Stimulated activated CD4-positive, alpha-beta T cell treated with anti-CD3 and anti-CD28 coated beads, Interleukin-1b, Interleukin-23, amount 100 ng/mL, for 4 hours (primary cell): ENCODE measurements around the gene XPNPEP1.

Source experiments
- DNase-seq, 2 donors: peaks; one replicate each; pipeline ENCODE4 v3.0.0-alpha.2; 2020; ENCODE audit warnings: low read depth in 2 of 2

Gene XPNPEP1

GRCh38 chr10:109947111-109947920, 24.0 kb upstream of the XPNPEP1 start:
- no peak for DNase-seq

GRCh38 chr10:109946680-109947079, 23.4 kb upstream of the XPNPEP1 start:
- DNase-seq, result no peak

GRCh38 chr10:109945473-109946177, 22.3 kb upstream of the XPNPEP1 start:
- DNase-seq, result no peak

- DNase-seq, result no peak
Measured at GRCh38 chr10:109944613-109945012, 21.3 kb upstream of the XPNPEP1 start.

GRCh38 chr10:109941236-109941862, 18.0 kb upstream of the XPNPEP1 start:
- DNase-seq, result no peak

- DNase-seq, result no peak
Measured at GRCh38 chr10:109940553-109940952, 17.2 kb upstream of the XPNPEP1 start.

- no peak for DNase-seq
Measured at GRCh38 chr10:109940117-109940516, 16.8 kb upstream of the XPNPEP1 start.

GRCh38 chr10:109939315-109939961, 16.1 kb upstream of the XPNPEP1 start:
- no peak for DNase-seq

- DNase-seq, result no peak
Measured at GRCh38 chr10:109937460-109938065, 14.3 kb upstream of the XPNPEP1 start.

- DNase-seq, result no peak
Measured at GRCh38 chr10:109934958-109935793, 11.9 kb upstream of the XPNPEP1 start.

- no peak for DNase-seq
Measured at GRCh38 chr10:109933984-109934565, 10.8 kb upstream of the XPNPEP1 start.

GRCh38 chr10:109932968-109933367, 9.7 kb upstream of the XPNPEP1 start:
- DNase-seq, result no peak

GRCh38 chr10:109932391-109932790, 9.1 kb upstream of the XPNPEP1 start:
- DNase-seq, result no peak

- DNase-seq, result no peak
Measured at GRCh38 chr10:109931163-109931562, 7.9 kb upstream of the XPNPEP1 start.

- no peak for DNase-seq
Measured at GRCh38 chr10:109929501-109930219, 6.3 kb upstream of the XPNPEP1 start.

- DNase-seq, result no peak
Measured at GRCh38 chr10:109928475-109928891, 5.2 kb upstream of the XPNPEP1 start.

GRCh38 chr10:109926825-109927224, 3.5 kb upstream of the XPNPEP1 start:
- DNase-seq, result no peak

- DNase-seq, result no peak
Measured at GRCh38 chr10:109926061-109926745, 2.9 kb upstream of the XPNPEP1 start.

GRCh38 chr10:109924967-109925620, 1.8 kb upstream of the XPNPEP1 start:
- DNase-seq, result no peak
